GM19099 (cell line): ENCODE measurements around the gene SETX.

Source experiments
- POLR2A ChIP-seq: IDR thresholded peaks from 3 replicates; pipeline ENCODE4 v1.6.1; 2011; ENCODE audit warnings: low read depth; ENCODE audit not compliant: insufficient read length; ENCODE audit errors: extremely low read depth

Gene SETX

GRCh38 chr9:132231019-132231701, 123.6 kb downstream of the SETX start:
- TF ChIP-seq POLR2A: no peak

- TF ChIP-seq POLR2A: no peak
Observed at GRCh38 chr9:132230605-132231004, 124.2 kb downstream of the SETX start.

GRCh38 chr9:132228062-132228461, 126.7 kb downstream of the SETX start:
- no peak for TF ChIP-seq POLR2A

- no peak for TF ChIP-seq POLR2A
Observed at GRCh38 chr9:132226571-132227430, 128.0 kb downstream of the SETX start.

- no peak for TF ChIP-seq POLR2A
Observed at GRCh38 chr9:132224645-132225044, 130.1 kb downstream of the SETX start.

- no peak for TF ChIP-seq POLR2A
Observed at GRCh38 chr9:132221941-132222340, 132.8 kb downstream of the SETX start.

- TF ChIP-seq POLR2A: no peak
Observed at GRCh38 chr9:132218208-132218607, 136.6 kb downstream of the SETX start.

GRCh38 chr9:132216861-132217619, 137.7 kb downstream of the SETX start:
- TF ChIP-seq POLR2A: no peak

- TF ChIP-seq POLR2A: no peak
Observed at GRCh38 chr9:132214027-132214622, 140.7 kb downstream of the SETX start.

- TF ChIP-seq POLR2A: no peak
Observed at GRCh38 chr9:132211570-132211969, 143.2 kb downstream of the SETX start.
